Mesodermal cell (in vitro differentiated cells): ENCODE data around the gene MAP4K4.

Source experiments
- H3K27ac ChIP-seq: 2 replicates; pipeline ENCODE4 v1.7.0; 2013; ENCODE audit warnings: mild to moderate bottlenecking, low read depth, low read length, moderate library complexity; ENCODE audit not compliant: severe bottlenecking
- H3K36me3 ChIP-seq: 2 replicates; pipeline ENCODE4 v1.7.1; 2013; ENCODE audit warnings: mild to moderate bottlenecking, low read length, moderate library complexity; ENCODE audit not compliant: control insufficient read depth, insufficient read depth
- H3K4me1 ChIP-seq: one replicate; pipeline ENCODE4 v1.7.1; 2013; ENCODE audit warnings: mild to moderate bottlenecking, low read length; ENCODE audit not compliant: insufficient read depth, control insufficient read depth, poor library complexity, severe bottlenecking
- H3K4me3 ChIP-seq: 2 replicates; pipeline ENCODE4 v1.7.0; 2013; ENCODE audit warnings: low read length, control low read depth, mild to moderate bottlenecking; ENCODE audit not compliant: insufficient read depth, poor library complexity, severe bottlenecking; ENCODE audit errors: extremely low read depth
- H3K9me3 ChIP-seq: 2 replicates; pipeline ENCODE4 v1.7.1; 2013; ENCODE audit warnings: mild to moderate bottlenecking, low read length, moderate library complexity; ENCODE audit not compliant: control insufficient read depth
- WGBS, 2 experiments: methylation state at CpG; one replicate each; pipeline ENCODE4 v1.1.5; 2013; ENCODE audit warnings: missing lambda C conversion rate in 2 of 2; ENCODE audit not compliant: insufficient coverage in 2 of 2; 5-methylcytosine and 5-hydroxymethylcytosine counted together

The MAP4K4 gene

DNA sequence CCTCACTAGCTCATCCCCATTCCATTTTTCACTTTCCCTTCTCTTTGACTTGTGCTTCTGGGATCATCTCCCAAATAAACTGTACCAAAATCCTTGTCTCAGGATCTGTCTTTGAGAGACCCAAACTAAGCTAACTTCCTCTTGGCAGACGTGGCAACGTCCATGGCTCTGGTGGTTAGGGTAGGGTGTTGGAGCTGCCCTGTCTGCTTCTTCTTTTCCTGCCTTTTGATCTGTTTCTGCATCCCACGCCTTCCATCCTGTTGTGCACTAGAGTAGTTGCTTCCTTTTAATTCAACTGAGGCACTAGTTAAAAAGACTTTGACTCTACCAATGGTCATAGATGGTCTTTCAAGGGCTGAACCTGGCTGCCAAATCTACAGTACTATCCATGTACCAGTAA is 5.5 kb upstream of the MAP4K4 start:
- WGBS, 2 experiments = no CpG with 5 or more reads among the region's 3 CpGs
- no peaks in the 10 kb centered on the region for H3K9me3 ChIP-seq

GRCh38 chr2:101692766-101693165 is 4.7 kb upstream of the MAP4K4 start:
- Histone ChIP-seq H3K27ac (no peak overlapping the region), H3K9me3 (no peaks in the 10 kb centered on the region), H3K4me3 (no peak overlapping the region), H3K36me3 (no peaks in the 10 kb centered on the region), H3K4me1 (peaks cover 10% of the 10 kb centered on the region)
- WGBS, 2 experiments = 58 to 95% methylated on average over 2 to 3 of the region's 3 CpGs

More for the DNA sequence above, 5.5 kb upstream of the MAP4K4 start:
- no peak overlapping the region for H3K4me3 ChIP-seq
- no peaks in the 10 kb centered on the region for H3K36me3 ChIP-seq
- H3K27ac ChIP-seq = no peak overlapping the region
- peaks cover 10% of the 10 kb centered on the region for H3K4me1 ChIP-seq

DNA sequence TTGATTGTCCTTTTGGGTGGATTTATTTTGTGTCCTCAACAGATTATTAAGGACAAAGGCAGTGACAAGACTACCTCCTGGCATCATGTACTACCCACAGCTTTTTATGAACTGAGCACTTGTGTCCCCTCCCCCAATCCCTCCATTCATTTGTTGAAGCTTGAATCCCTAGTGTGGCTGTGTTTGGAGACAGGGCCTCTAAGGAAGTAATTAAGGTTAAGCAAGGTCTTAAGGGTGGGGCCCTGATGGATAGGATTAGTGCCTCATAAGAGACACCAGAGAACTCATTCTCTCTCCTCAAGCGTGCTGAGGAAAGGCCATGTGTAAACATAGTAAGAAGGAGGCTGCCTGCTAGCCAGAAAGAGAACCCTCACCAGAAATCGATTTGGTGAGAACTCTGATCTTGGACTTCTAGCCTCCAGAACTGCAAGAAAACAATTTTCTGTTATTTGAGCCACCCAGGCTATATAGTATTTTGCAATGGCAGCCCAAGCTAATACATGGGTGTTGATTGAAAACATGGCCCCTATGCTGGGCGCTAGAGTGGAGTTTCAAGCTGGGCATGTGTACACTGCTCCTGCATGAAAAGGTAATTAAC is 3.4 kb upstream of the MAP4K4 start:
- peaks cover 10% of the 10 kb centered on the region for H3K4me1 ChIP-seq
- 83 to 100% methylated on average over 1 to 2 of the region's 3 CpGs for WGBS, 2 experiments
- H3K36me3 ChIP-seq = no peaks in the 10 kb centered on the region
- H3K4me3 ChIP-seq = no peak overlapping the region
- H3K27ac ChIP-seq = no peak overlapping the region
- H3K9me3 ChIP-seq = no peaks in the 10 kb centered on the region

- Histone ChIP-seq H3K36me3 (peaks cover 10% of the 10 kb centered on the region), H3K4me1 (peaks cover 14% of the 10 kb centered on the region), H3K9me3 (no peaks in the 10 kb centered on the region), H3K4me3 (peak overlapping the region; percentile 46), H3K27ac (peak overlapping the region; percentile 84)
- WGBS, 2 experiments = 28 to 31% methylated on average over 18 to 20 of the region's 31 CpGs
These were observed 1.0 kb upstream of the MAP4K4 start for GRCh38 chr2:101696272-101697123.

DNA sequence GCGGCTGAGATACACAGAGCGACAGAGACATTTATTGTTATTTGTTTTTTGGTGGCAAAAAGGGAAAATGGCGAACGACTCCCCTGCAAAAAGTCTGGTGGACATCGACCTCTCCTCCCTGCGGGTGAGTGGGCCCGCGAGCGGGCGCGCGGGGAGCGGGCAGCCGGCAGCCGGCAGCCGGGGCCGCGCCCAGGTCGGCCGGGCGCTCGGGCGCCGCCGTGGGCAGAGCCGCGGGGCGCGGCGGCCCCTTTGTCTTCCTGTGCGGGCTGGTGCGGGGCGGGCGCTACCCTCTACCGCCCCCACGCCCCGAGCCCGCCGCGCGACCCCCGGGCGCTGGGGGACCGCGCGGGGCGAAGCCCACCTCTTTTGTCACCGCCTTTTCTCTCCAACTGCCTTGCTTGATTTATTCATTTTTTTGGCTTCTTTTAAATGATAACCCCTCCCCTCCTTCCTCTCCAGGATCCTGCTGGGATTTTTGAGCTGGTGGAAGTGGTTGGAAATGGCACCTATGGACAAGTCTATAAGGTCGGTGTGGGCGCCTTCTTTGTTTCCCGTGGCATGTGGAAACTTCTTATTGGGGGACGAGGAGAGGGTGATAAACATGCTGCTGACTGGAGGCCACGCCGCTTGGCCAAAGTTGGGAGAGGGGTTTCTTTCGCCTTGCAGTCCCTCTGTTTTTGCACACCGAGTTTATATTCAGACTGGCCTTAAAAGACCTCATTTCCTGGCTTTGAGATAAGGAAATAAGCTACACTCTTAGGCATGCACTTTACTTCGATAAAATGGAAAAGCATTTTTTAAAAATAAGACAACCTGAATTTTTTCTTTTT is 722 bp downstream of the MAP4K4 start:
- H3K4me3 ChIP-seq = peak overlapping the region; percentile 79
- no peaks in the 10 kb centered on the region for H3K9me3 ChIP-seq
- peak overlapping the region; percentile 86 for H3K27ac ChIP-seq
- peaks cover 26% of the 10 kb centered on the region for H3K36me3 ChIP-seq
- peaks cover 14% of the 10 kb centered on the region for H3K4me1 ChIP-seq
- 0% methylated on average over 31 to 48 of the region's 57 CpGs for WGBS, 2 experiments

DNA sequence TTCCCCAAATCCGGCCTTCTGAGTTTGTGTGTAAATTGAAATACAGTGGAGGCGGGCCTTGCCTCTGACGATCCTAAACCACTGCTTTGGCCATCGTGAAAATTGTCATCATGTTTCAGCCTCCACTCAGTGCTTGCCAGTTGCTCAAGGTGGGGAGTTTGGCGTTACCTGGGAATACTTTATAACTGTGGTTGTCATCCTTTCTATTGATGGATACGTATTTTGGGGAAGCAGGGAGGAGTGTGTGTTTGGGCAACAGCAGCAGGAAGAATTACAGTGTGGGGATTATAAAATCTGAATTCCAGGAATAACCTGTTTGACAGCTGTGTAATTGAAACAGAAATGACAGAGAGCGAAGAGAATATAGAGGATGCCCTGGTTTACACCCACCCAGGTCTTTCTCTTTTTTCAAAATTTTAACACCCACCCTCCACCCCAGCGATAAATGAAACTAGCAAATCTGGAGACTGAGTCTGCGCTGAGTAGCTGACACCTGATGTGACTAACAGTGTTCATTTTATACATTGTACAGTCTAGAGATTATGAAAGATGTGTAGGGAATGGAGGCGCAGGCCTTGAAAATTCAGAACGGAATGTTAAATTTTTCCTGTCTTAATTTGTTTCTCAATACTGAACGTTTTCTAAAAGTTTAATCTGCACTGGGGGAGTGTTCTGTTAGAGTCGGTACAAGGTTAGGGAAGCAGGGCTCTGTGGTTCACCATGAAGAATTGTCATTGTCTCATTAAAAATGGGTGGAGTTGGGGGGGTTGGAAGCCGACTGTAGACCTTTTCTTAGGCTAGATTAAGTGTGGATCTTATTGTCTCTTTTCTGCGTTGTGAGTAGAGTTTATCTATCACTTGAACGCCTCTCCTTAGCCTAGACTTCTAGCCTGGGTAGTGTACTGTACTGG is 1.6 kb downstream of the MAP4K4 start:
- WGBS, 2 experiments = 13 to 24% methylated on average over 8 to 11 of the region's 16 CpGs
- peaks cover 21% of the 10 kb centered on the region for H3K4me1 ChIP-seq
- peak overlapping the region; percentile 11 for H3K27ac ChIP-seq
- no peaks in the 10 kb centered on the region for H3K9me3 ChIP-seq
- peaks cover 26% of the 10 kb centered on the region for H3K36me3 ChIP-seq
- peak overlapping the region; percentile 79 for H3K4me3 ChIP-seq

DNA sequence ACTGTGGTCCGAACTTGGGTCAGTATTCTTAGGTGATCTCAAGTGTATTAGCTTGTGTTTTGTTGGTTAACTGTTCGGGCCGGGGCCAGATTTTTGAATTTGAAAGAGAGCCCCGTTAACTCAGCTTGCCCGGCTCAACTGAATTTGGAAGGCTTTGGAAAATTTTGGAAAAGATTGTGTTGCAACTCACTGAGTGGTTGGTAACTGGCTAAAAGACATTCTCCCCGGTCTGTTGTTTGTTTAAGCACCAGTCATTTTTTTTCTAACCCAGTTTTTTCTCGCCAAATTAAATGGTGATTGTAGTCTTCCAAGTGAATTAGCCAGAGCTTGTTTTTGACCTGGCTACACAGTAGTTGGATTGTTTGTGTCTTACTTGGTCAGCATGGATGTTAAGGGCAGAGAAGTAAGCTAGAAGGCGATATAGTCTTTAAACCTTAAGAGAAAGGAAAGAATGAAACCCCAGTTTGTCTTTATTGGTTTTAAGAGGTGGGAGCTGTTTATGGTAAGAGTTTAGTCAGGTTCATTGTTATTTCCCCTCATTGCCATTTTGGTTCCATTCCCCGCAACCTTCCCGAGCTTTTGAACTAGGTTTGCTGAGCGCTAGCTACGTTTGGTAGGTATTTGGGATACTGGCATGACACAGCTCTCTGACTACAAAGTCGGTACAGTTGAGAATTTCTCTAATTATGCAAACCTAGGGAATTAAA is 2.4 kb downstream of the MAP4K4 start:
- H3K36me3 ChIP-seq = peaks cover 31% of the 10 kb centered on the region
- H3K9me3 ChIP-seq = no peaks in the 10 kb centered on the region
- H3K4me1 ChIP-seq = peaks cover 23% of the 10 kb centered on the region
- WGBS, 2 experiments = 3 to 10% methylated on average over 5 of the region's 13 CpGs
- no peak overlapping the region for H3K27ac ChIP-seq
- H3K4me3 ChIP-seq = peak overlapping the region; percentile 79

DNA sequence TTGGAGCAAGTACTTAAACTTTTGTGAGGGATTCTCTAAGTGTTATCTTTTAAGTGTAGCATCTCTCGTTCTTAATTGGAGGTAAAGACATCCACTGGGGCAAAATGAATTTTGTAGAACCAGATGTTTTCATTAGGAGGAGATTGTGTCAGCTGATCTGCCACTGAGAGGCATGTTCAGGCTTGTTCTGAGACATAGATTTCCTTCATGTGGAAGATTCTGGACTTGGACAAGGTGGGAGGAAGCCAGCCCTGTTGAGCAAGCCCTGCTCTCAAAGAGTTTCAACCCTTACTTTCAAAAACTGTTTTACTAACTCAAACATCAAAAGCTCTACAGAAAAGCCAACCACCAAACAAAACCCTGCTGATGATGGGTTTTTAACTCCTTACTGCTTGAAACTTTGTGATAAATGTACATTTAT is 6.5 kb downstream of the MAP4K4 start:
- H3K36me3 ChIP-seq = peaks cover 54% of the 10 kb centered on the region
- WGBS, 2 experiments = 89 to 100% methylated on average over 1 of the region's 1 CpG
- H3K4me1 ChIP-seq = peaks cover 33% of the 10 kb centered on the region
- H3K9me3 ChIP-seq = no peaks in the 10 kb centered on the region
- no peak overlapping the region for H3K4me3 ChIP-seq
- H3K27ac ChIP-seq = no peak overlapping the region

DNA sequence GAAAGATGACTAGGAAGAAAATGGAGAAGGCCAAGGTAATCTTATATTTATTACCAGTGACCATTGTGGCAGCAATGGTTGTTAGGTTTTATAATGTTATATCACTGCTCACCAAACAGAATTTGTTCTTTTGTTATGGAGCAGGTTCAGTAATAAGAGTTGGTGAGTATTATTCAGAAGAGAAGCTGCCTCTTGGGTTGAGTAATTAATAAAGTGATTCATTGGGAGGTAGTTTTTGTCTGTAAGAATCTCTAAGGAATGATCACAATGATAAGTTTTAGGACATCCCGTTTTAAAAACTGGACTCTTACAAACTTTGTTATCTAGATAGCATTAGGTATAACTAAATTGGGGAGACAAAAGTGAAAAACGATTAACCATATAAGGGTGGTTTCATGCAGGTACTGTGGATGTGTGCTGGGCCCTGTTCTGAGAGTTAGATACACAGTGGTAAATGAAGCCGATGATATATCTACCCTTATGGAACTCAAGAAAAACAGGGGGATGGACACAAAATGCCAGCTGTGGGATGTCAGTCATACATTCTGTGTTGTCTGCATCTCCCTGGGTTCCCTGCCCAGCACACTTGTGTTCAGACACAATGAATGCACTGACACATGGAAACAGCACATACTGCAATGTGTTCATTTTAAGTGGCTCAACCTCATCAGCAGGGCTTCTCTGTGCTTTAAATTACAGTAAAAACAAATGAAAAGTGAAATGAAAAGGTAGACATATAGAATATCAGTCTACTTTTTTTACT is 7.5 kb downstream of the MAP4K4 start:
- peaks cover 37% of the 10 kb centered on the region for H3K4me1 ChIP-seq
- 86 to 100% methylated on average over 1 of the region's 3 CpGs for WGBS, 2 experiments
- no peaks in the 10 kb centered on the region for H3K9me3 ChIP-seq
- H3K4me3 ChIP-seq = no peak overlapping the region
- H3K27ac ChIP-seq = no peak overlapping the region
- peaks cover 52% of the 10 kb centered on the region for H3K36me3 ChIP-seq
